GM12878 (cell line): ENCODE data around the gene CD244. TPM values are rescaled to one million over a fixed set of nuclear protein-coding genes. Genes with fewer than 3 reads are reported as not detected.

Experiments
- ATAC-seq: fragments of 200-7000 bp; cut with Tn5 transposase; 3 replicates; pipeline ENCODE4 v1.9.1; 2020; ENCODE audit warnings: mild to moderate bottlenecking, moderate library complexity
- BruUV-seq: library from RNA; stranded (reverse); fragments of 400-500 nt; replicated peaks from 2 replicates; lab custom pipeline; 2021; lab: Mats Ljungman, UMichigan
- CTCF ChIA-PET: fragments of 300-600 bp; sonication (Branson Sonifier 250); formaldehyde crosslinking; extraction: SDS; loops from one replicate; lab custom pipeline; 2021; ENCODE audit warnings: inconsistent platforms; lab: Yijun Ruan, JAX
- POLR2A ChIA-PET: fragments of 350-600 bp; formaldehyde crosslinking; extraction: SDS; loops from one replicate; lab custom pipeline; 2021; ENCODE audit warnings: inconsistent platforms; lab: Charles Lee
- RAD21 ChIA-PET: fragments of 300-600 bp; sonication (Branson Sonifier 250); formaldehyde crosslinking; loops from one replicate; lab custom pipeline; 2023; ENCODE audit warnings: antibody characterized with exemption; ENCODE audit not compliant: unreplicated experiment; lab: Charles Lee
- SMC1A ChIA-PET: fragments of 300-600 bp; sonication (Branson Sonifier 250); formaldehyde crosslinking; loops from one replicate; lab custom pipeline; 2023; ENCODE audit not compliant: unreplicated experiment, uncharacterized antibody; lab: Charles Lee
- DNase-seq: peaks from one replicate; pipeline ENCODE4 v3.0.0-alpha.2; 2011; ENCODE audit warnings: low read depth, low spot score
- FAIRE-seq: peaks from 3 replicates; lab custom pipeline; 2011; peaks lifted over from hg19 to GRCh38; lab: Jason Lieb, UNC
- H2AFZ ChIP-seq: 2 replicates; pipeline ENCODE4 v1.6.0; 2011; ENCODE audit warnings: low read depth, low read length, control low read depth; ENCODE audit not compliant: control insufficient read depth
- H3K27ac ChIP-seq: 2 replicates; pipeline ENCODE4 v1.5.1; 2011; ENCODE audit warnings: control low read depth; ENCODE audit not compliant: control insufficient read depth, insufficient read depth
- H3K27me3 ChIP-seq, 2 experiments: replicated peaks in 1 of 2; 2 replicates each; pipeline versions ENCODE4 v1.6.0 to v1.6.1; 2011; ENCODE audit warnings: low read length in 1 of 2; ENCODE audit not compliant: control insufficient read depth in 2 of 2, insufficient read depth in 2 of 2
- H3K36me3 ChIP-seq, 2 experiments: 2 replicates each; pipeline ENCODE4 v1.5.1; 2011; ENCODE audit warnings: low read length in 1 of 2; ENCODE audit not compliant: control insufficient read depth in 2 of 2, insufficient read depth in 2 of 2
- H3K4me1 ChIP-seq: 2 replicates; pipeline ENCODE4 v1.6.1; 2011; ENCODE audit warnings: mild to moderate bottlenecking, low read length, moderate library complexity, mixed read lengths; ENCODE audit not compliant: control insufficient read depth, insufficient read depth
- H3K4me2 ChIP-seq: 2 replicates; pipeline ENCODE4 v1.6.0; 2011; ENCODE audit warnings: control low read depth; ENCODE audit not compliant: control insufficient read depth, insufficient read depth
- H3K4me3 ChIP-seq: fragments of 200-600 bp; sonication (generic); 2 replicates; pipeline ENCODE4 v1.5.1; 2016
- H3K79me2 ChIP-seq: 2 replicates; pipeline ENCODE4 v1.6.0; 2011; ENCODE audit warnings: low read length; ENCODE audit not compliant: control insufficient read depth, insufficient read depth
- H3K9ac ChIP-seq: 2 replicates; pipeline ENCODE4 v1.8.0; 2011; ENCODE audit warnings: low read length, control low read depth, mixed read lengths; ENCODE audit not compliant: control insufficient read depth, insufficient read depth
- H3K9me3 ChIP-seq: replicated peaks from 3 replicates; pipeline ENCODE4 v1.5.1; 2011; ENCODE audit warnings: mild to moderate bottlenecking, low read length; ENCODE audit not compliant: control insufficient read depth, insufficient read depth
- H4K20me1 ChIP-seq: 2 replicates; pipeline ENCODE4 v1.6.0; 2011; ENCODE audit not compliant: control insufficient read depth, insufficient read depth
- HCFC1 ChIP-seq: fragments of 150-350 bp; IDR thresholded peaks from 2 replicates; pipeline ENCODE4 v1.6.1; 2014; ENCODE audit warnings: low read length
- MTA3 ChIP-seq: IDR thresholded peaks from 2 replicates; pipeline ENCODE4 v1.6.1; 2012; ENCODE audit warnings: low read length, inconsistent platforms, borderline replicate concordance
- SMC3 ChIP-seq: IDR thresholded peaks from 2 replicates; pipeline ENCODE4 v1.6.1; 2011; ENCODE audit warnings: low read length, improper control_type of control experiment, borderline replicate concordance
- TCF12 ChIP-seq: IDR thresholded peaks from 2 replicates; pipeline ENCODE4 v1.6.1; 2011; ENCODE audit warnings: low read depth, mild to moderate bottlenecking, low read length
- TCF7 ChIP-seq: IDR thresholded peaks from 2 replicates; pipeline ENCODE4 v1.6.1; 2014; ENCODE audit warnings: antibody characterized with exemption, borderline replicate concordance
- WGBS: methylation state at CpG from one replicate; pipeline ENCODE4 v1.1.6; 2016; ENCODE audit warnings: low lambda C conversion rate; ENCODE audit not compliant: insufficient replicate concordance, insufficient coverage; ENCODE audit errors: missing lambda C conversion rate; 5-methylcytosine and 5-hydroxymethylcytosine counted together
- in situ Hi-C: fragments of 300-500 bp; cut with MboI; formaldehyde crosslinking; loops from 9 replicates; pipeline ENCODE4 v1.14.3; 2018; ENCODE audit warnings: mixed read lengths
- intact Hi-C: fragments of 100-400 bp; cut with micrococcal nuclease; formaldehyde crosslinking; loops from one replicate; pipeline ENCODE4 v1.14.2; 2022; ENCODE audit not compliant: unreplicated experiment
- polyA plus RNA-seq, 11 experiments: library from polyadenylated mRNA; depleted of rRNA in 4 of 11; unstranded in 6 of 11; stranded (reverse) in 5 of 11; fragments of >200 nt; fragmentation: Nextera tagmentation in 4 of 11; fragmentation: Illumina TruSeq in 1 of 11; extraction: Ambion mirVana in 4 of 11; extraction: Trizol in 1 of 11; gene quantifications; 1 replicate in 1 of 11; 2 replicates in 10 of 11; pipeline versions ENCODE4 v1.2.1 to v1.2.3, GENCODE V29; 2011 to 2016; ENCODE audit warnings: inconsistent platforms in 2 of 11, missing spikeins in 2 of 11, low read depth in 1 of 11
- total RNA-seq, 4 experiments: library from RNA; depleted of rRNA in 3 of 4; stranded (reverse); fragments of >200 nt in 3 of 4; fragmentation: Illumina TruSeq in 1 of 4; extraction: Trizol in 1 of 4; gene quantifications; 2 replicates each; pipeline versions ENCODE4 v1.2.1 to v1.2.3, GENCODE V29; 2013 to 2021
- TF ChIP-seq, protein P1 (sequence below): fragments of 450-650 bp; IDR thresholded peaks from 2 replicates; pipeline ENCODE4 v1.6.1; 2018; ENCODE audit warnings: borderline replicate concordance, mild to moderate bottlenecking; ENCODE audit not compliant: partially characterized antibody

CD244 gene
- total and polyA plus RNA-seq, 10 of the 15 experiments (the other 5 are each of a cell fraction or from before 2014, with no cell fraction given): 0.24 to 13.6 (median 0.73) TPM

DNA sequence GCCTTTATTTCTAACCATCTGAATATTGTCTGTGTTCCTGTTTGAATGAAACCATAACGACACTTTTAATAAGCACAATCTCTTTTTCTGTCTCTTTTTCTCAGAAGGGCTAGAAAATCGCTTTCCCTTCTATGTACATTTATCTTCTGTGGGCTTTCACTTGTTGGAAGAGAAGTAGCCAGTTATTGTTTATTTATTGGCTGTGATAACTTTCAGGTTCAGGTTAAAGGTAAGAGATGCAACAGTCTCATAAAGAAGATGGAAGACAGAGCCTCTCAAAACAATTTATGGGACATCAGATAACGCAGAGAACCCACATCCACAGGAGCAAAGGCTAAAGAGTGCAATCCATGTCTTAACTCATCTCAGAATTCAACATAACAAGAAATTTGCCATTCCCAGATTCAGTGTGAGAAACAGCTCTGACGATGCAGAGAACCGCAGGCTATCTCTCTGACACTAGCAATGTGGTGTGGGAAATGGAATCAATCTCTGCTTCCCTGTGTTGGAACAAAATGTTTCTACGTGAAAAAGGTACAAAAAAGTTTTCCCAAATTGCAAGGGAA is 4.1 kb upstream of the CD244 start:
- Histone ChIP-seq H4K20me1 (no peaks in the 10 kb centered on the region), H3K4me2 (no peak overlapping the region), H3K27ac (no peak overlapping the region), H3K4me1 (peaks cover 15% of the 10 kb centered on the region), H3K27me3 (no peaks in the 10 kb centered on the region), H3K4me3 (no peak overlapping the region), H2AFZ (no peak overlapping the region), H3K9ac (no peak overlapping the region), H3K79me2 (no peaks in the 10 kb centered on the region), H3K9me3 (no peaks in the 10 kb centered on the region), H3K36me3 (no peaks in the 10 kb centered on the region)
- TF ChIP-seq HCFC1 (no peak), MTA3 (no peak), TCF12 (no peak), SMC3 (no peak), TCF7 (no peak)
- TF ChIP-seq, protein P1, sequence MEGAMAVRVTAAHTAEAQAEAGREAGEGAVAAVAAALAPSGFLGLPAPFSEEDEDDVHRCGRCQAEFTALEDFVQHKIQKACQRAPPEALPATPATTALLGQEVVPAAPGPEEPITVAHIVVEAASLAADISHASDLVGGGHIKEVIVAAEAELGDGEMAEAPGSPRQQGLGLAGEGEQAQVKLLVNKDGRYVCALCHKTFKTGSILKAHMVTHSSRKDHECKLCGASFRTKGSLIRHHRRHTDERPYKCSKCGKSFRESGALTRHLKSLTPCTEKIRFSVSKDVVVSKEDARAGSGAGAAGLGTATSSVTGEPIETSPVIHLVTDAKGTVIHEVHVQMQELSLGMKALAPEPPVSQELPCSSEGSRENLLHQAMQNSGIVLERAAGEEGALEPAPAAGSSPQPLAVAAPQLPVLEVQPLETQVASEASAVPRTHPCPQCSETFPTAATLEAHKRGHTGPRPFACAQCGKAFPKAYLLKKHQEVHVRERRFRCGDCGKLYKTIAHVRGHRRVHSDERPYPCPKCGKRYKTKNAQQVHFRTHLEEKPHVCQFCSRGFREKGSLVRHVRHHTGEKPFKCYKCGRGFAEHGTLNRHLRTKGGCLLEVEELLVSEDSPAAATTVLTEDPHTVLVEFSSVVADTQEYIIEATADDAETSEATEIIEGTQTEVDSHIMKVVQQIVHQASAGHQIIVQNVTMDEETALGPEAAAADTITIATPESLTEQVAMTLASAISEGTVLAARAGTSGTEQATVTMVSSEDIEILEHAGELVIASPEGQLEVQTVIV: no peak
- ChIA-PET POLR2A (interaction anchor here (1.2 kb wide), 1 partner anchor 8 kb away, joined by 4 read pairs; no protein-coding TSS in a partner anchor), RAD21 (interaction anchor here (3.0 to 3.3 kb wide), 2 partner anchors 7 to 29 kb away, joined by 11 to 17 read pairs; no protein-coding TSS in a partner anchor), CTCF (interaction anchor here (0.9 to 7.0 kb wide), 3 partner anchors 9 to 30 kb away, joined by 3 to 99 read pairs (median 3); no protein-coding TSS in a partner anchor), SMC1A (interaction anchor here (0.7 to 6.7 kb wide), 7 partner anchors 8 to 86 kb away, joined by 3 to 41 read pairs (median 10); partner anchors contain the start of gene ITLN2)
- intact Hi-C loops: no loop called here
- in situ Hi-C loops: no loop called here
- FAIRE-seq: no peak
- BruUV-seq: no TSS peak
- 65% methylated on average over 6 of the region's 6 CpGs for WGBS
- no peak for DNase-seq
- no peak for ATAC-seq
